HG03139 (cell line): ENCODE measurements around the gene SLC66A1.

Experiments used
- ATAC-seq: cut with Tn5 transposase; IDR thresholded peaks from one replicate; pipeline ENCODE4 v1.9.1; 2021; ENCODE audit not compliant: unreplicated experiment

The SLC66A1 gene

DNA sequence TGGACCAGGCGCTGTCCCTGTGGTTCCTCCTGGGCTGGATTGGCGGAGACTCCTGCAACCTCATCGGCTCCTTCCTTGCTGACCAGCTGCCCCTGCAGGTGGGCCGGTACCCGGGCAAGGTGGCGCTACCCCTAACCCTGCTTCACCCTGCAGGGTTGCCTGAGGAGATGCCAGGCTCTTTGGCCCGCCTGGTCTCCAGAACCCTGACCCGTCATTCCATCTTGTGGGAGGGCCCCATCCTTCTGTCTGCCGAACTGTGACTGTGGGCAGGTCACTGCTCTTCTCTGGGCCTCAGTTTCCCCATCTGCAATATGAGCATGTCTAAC is 12.5 kb downstream of the SLC66A1 start:
- ATAC-seq: no peak

DNA sequence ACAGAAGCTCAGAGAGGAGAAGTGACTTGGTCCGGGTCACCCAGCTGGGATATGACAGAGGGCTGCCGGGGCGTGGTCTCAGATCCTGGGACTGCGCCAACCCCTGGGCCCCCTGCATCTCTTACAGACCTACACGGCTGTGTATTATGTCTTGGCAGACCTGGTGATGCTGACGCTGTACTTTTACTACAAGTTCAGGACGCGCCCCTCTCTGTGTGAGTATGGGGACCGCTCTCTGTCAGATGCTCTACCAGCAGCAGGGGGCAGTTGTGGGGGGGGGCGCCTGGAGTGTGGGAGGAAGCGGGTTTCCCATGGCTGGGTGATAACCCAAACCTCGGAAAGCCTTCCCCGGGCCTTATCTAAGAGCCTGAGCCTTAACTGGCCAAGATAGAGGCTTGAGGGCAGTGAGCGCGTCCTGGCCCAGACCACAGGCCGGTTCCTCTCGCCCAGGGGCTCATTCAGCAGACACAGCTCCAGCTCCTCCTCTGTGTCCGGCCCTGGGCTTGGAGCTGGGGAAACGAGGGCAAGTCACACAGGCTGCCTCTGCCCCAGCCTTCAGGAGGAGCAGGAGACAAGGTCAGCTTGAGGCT is 13.3 kb downstream of the SLC66A1 start:
- ATAC-seq: no peak

DNA sequence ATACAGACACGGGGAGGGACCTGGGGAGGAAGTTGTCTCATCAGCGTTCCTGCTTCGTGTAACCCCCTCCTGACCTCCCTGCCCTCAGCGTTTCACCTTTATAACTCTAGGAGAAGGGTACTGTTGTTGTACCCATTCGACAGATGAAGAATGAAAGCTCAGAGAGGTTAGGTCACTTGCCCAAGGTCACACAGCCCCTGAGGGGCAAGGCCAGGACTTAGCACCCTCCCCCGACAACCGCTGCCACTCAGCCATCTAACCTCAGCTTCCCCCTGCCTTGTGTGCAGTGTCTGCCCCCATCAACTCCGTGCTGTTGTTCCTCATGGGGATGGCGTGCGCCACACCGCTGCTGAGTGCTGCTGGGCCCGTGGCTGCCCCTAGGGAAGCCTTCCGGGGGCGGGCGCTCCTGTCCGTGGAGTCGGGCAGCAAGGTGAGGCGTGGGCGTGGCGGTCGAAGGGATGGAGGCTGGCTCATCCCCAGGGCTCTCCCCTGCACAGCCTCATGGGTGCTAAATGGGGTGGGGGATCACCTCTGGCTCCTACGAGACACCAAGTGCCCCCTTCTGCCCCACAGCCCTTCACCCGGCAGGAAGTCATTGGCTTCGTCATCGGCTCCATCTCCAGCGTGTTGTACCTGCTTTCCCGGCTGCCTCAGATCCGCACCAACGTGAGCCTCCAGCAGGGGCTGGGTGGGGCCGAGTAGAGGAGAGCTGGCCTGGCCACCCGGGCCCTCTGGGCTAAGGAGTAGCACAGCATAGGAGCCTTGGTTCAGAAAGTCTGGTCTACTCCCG is 14.0 kb downstream of the SLC66A1 start:
- no peak for ATAC-seq

- ATAC-seq: no peak
Measured at GRCh38 chr1:19326748-19327065, 14.6 kb downstream of the SLC66A1 start.

DNA sequence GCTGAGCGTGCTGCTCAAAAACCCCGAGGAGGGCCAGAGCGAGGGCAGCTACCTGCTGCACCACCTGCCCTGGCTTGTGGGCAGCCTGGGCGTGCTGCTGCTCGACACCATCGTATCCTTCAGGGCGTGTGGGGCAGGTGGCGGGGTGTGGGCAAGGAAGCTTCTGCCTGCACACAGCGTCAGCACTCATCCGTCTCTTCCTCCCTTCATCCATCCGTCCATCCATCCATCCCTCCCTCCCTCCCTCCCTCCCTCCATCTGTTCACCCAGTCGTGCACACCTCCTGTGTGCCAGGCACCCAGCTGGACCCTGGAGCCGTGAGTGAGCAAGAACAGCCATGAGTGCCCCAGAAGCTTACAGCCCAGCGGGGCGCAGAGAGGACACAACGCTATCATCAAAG is 15.2 kb downstream of the SLC66A1 start:
- ATAC-seq: no peak

- no peak for ATAC-seq
Measured at GRCh38 chr1:19327736-19328135, 15.6 kb downstream of the SLC66A1 start.

DNA sequence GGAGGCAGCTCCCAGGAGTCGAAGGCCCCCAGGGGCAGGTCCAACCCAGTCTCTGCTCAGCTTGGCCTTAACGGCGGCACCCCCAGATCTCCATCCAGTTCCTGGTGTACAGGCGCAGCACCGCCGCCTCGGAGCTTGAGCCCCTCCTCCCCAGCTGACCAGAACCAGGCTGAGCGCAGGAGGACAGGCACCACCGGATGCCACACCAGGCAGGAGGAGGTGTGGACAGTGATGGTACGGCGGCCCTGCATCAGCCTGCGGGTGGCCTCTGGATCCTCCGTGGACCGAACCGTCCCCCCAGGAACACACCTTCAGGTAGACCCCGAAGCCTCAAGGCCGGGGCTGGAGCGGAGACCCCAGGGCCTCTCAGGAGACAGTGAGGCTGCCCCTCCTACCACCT is 16.4 kb downstream of the SLC66A1 start:
- no peak for ATAC-seq

- ATAC-seq: no peak
Measured at GRCh38 chr1:19329188-19329587, 17.1 kb downstream of the SLC66A1 start.

DNA sequence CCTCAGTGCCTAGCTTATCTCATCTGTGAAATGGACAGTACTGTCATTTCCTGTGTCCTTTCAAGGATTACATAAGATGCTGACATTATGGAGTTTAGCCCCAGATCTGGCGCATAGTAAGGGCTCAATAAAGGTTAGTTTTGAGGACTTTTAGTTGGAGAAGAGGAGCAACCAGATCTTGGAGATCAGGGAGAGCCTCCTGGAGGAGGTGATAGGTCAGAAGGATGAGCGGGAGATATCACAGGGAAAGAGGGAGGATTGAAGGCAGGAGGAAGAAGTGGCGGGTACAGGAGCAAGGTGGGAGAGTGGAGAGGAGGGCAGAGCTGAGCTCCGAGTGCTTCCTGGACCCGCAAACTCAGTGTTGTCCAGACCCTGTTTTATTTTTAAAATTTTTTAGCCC is 17.5 kb downstream of the SLC66A1 start:
- ATAC-seq: no peak

DNA sequence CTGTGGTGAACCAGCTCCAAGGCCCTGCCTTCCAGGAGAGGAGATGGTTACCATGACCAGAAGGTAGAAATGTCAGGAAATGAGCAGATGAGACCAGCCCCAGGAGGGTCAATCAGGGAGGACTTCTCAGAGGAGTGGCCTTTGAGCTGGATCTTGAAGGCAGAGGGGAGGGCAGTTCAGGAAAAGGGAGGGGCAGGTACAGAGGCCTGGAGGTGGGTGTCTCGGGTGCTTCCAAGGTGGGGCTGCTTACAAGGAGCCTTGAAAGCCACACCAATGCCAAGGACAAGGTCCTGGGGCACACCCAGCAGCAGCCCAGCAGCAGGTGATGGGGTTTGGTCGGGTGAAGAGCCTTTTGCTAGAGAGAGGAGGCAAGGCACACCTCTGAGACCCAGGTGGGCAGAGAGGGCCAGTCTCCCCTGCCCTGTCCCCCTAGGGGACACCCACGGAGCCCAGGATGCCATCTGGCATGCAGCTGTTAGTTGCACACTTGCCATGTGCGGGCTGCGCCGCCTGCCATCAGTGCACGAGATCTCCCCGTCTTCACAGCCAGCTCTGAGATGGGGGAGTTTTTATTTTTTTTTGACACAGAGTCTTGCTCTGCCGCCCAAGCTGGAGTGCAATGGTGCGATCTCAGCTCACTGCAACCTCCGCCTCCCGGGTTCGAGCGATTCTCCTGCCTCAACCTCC is 18.5 kb downstream of the SLC66A1 start:
- ATAC-seq: no peak

- ATAC-seq: no peak
Measured at GRCh38 chr1:19331262-19331878, 19.2 kb downstream of the SLC66A1 start.

DNA sequence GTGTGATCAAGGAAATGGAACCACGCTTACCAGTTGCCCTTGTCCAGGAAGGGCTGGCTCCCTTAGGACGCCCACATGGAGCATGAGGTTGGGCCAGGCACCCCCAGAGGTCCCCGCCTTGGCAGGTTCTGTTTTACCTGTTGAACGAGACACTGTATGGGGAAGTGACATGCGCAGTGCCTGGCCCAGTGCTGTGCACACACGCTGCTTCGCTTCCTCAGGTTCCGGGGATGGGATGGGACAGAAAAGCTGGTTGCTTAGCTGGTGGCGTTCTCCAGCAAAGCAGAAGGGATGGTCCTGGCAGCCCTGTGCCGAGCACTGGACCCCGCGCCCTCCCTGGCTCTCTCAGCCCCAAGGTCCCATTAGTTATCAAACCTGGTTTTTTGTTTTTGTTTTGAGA is 20.7 kb downstream of the SLC66A1 start:
- no peak for ATAC-seq

- ATAC-seq: no peak
Measured at GRCh38 chr1:19333587-19334354, 21.6 kb downstream of the SLC66A1 start.

DNA sequence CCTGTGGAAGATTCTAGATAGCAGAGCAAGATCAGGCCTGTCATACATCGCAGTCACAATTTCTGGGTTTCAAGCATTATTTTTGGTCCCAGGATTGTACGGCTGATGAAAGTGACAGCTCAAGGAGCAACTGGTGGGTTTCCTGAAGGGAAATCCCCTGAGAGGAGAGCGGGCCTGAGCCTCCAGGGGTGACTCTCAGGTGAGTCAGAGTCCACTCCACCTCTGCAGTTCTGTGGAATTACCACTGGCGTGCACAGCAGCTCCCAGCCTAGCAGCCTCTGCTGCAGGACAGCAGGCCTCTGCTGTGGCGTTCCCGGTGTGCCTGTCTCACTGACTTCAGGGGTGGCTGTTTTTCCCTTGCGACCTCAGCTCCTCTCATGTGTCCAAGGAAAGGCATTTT is 24.4 kb downstream of the SLC66A1 start:
- no peak for ATAC-seq

DNA sequence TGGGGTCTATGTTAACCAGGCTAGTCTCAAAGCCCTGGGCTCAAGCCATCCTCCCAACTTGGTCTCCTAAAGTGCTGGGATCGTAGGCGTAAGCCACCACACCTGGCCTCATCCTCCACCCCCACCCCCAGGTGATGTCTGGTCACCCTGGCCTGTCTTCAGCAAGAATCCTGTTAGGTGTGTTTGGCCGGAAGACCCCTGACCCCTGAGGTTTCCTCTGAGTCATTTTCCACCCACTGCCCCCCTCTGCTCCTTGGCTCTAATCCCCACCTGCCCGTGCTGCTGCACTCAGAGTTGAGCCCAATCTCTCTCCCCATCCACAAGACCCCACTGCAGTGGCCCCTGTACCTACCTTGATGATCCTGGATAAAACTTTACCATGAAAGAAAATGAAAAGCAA is 25.2 kb downstream of the SLC66A1 start:
- no peak for ATAC-seq

DNA sequence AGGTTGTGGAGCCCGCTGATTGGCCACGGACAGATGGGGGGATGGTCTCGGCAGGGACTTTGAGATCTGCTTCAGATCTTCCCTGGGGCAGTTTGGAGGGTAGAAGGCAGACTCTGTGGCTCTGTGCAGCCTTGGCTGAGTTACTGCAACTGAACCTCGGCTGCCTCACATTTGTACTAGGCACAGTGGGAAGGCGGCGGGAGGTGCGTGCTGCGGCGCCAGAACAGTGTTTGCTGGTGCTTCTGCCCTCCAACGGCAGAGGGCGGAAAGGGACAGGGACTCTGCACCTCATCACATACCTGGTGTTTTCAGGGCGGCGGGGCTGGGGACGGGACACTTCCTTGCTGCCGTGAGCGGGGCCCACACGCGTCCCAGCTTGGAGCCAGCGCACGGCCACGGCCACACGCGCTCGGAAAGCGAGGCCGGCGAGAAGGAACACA is 26.2 kb downstream of the SLC66A1 start:
- no peak for ATAC-seq

- no peak for ATAC-seq
Measured at GRCh38 chr1:19339214-19339861, 27.2 kb downstream of the SLC66A1 start.

DNA sequence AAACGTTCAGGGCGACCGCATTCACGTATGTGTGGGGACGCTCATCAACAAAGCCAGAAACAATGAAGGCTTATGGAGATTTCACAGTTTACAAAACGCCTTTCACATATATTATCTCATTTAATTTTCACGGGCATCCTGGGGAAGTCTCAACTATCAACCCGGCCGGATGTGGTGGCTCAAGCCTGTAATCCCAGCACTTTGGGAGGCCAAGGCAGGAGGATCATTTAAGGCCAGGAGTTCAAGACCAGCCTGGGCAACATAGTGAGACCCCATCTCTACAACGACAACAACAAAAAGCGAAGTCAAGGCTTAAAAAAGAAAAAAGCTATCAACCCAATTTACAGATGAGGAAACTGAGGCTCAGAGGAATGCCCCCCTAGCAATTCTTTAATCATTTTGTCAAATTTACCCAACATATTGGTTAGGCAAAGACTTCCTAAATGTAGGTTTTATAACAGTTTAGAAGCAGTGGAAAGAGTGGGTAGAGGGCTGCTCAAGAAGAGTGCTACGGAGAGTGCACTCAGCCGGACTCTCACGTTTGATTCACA is 28.3 kb downstream of the SLC66A1 start:
- ATAC-seq: no peak

- no peak for ATAC-seq
Measured at GRCh38 chr1:19341201-19342061, 29.3 kb downstream of the SLC66A1 start.
